ENCODE data around the gene NECTIN4. TPM values are rescaled to one million over a fixed set of nuclear protein-coding genes. Genes with fewer than 3 reads are reported as not detected.
A peak's percentile ranks its signal among the peaks of the same experiment; 100 is the strongest.
"Not testable (repeated sequence)": the region's sequence is repeated elsewhere in the genome, so short reads cannot be mapped to it uniquely, and the experiment has no call there.

Gene NECTIN4
- total RNA-seq, 1 experiment from 2014 or later, result 0.21 TPM

- DNase-seq (ENCODE audit: low read depth, low spot score); in situ Hi-C loops (cut with HindIII; ENCODE audit: low pct_unique_long_range_greater_than_20kb, low sequenced_read_pairs): not testable (repeated sequence)
These were observed 26.6 kb upstream of the NECTIN4 start for GRCh38 chr1:161115961-161116360.

DNA sequence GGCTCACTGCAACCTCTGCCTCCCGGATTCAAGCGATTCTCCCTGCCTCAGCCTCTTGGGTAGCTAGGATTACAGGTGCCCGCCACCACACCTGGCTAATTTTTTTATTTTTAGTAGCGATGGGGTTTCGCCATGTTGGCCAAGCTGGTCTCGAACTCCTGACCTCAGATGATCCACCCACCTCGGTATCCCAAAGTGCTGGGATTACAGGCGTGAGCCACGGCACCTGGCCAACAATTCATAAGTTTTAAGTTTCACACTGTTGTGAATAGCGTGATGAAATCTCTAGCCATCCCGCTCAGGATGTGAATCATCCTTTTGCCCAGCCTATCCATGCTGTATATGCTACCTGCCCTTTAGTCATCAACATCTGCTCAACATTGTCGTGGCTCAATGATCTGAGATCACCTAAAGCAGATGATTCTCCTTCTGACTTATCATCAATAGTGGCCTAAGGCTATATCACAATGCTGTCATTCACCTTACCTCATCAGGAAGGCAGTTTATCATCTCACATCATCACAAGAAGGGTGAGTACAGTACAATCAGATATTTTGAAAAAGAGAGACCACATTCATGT, 25.9 kb upstream of the NECTIN4 start:
- in situ Hi-C loops (cut with HindIII; ENCODE audit: low pct_unique_long_range_greater_than_20kb, low sequenced_read_pairs), result no loop called here
- peak; percentile 28 for DNase-seq (ENCODE audit: low read depth, low spot score)

GRCh38 chr1:161114556-161114955, 25.2 kb upstream of the NECTIN4 start:
- in situ Hi-C loops (cut with HindIII; ENCODE audit: low pct_unique_long_range_greater_than_20kb, low sequenced_read_pairs), result no loop called here

GRCh38 chr1:161113915-161114314, 24.6 kb upstream of the NECTIN4 start:
- in situ Hi-C loops (cut with HindIII; ENCODE audit: low pct_unique_long_range_greater_than_20kb, low sequenced_read_pairs), result no loop called here
- DNase-seq (ENCODE audit: low read depth, low spot score), result no peak

More at GRCh38 chr1:161114556-161114955, 25.2 kb upstream of the NECTIN4 start:
- no peak for DNase-seq (ENCODE audit: low read depth, low spot score)

GRCh38 chr1:161111527-161111926, 22.2 kb upstream of the NECTIN4 start:
- in situ Hi-C loops (cut with HindIII; ENCODE audit: low pct_unique_long_range_greater_than_20kb, low sequenced_read_pairs), result no loop called here
- DNase-seq (ENCODE audit: low read depth, low spot score), result no peak

GRCh38 chr1:161111117-161111516, 21.8 kb upstream of the NECTIN4 start:
- DNase-seq (ENCODE audit: low read depth, low spot score), result no peak
- in situ Hi-C loops (cut with HindIII; ENCODE audit: low pct_unique_long_range_greater_than_20kb, low sequenced_read_pairs), result no loop called here

DNA sequence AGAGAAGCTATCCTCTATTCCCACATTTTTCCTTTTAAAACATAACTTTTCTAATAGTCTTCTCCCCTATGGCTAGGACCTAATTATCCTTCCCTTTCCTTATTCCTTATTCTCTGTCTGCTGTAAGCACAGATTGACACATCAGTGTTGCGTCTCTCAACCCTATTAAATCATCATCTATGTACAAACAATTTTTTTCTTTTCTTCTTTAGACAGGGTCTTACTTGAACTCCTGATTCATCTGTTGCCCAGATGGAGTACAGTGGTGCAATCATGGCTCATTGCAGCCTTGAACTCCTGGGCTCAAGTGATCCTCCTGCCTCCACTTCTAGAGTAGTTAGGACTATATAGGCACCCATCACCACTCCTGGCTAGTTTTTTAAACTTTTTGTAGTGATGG, 17.1 kb upstream of the NECTIN4 start:
- in situ Hi-C loops (cut with HindIII; ENCODE audit: low pct_unique_long_range_greater_than_20kb, low sequenced_read_pairs), result no loop called here
- DNase-seq (ENCODE audit: low read depth, low spot score), result no peak

DNA sequence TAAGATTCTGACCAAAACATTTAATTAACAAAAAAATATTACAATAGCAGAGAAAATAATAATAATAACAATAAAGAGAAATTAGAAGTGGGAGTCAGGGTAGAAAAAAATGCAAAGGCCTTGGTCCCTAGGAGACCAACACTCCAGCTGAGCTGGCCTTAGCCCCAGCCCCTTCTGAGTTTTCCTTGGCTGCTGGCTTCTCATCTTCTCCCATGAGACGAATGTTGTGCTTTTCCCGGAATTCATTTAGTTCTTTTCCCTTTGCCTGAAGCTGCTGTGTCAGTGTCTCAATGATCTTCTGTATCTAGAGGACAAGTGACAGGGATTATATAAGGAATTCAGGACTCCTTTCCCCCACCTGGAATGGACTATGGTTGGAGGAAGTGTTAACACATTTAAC, 11.2 kb upstream of the NECTIN4 start:
- in situ Hi-C loops (cut with HindIII; ENCODE audit: low pct_unique_long_range_greater_than_20kb, low sequenced_read_pairs), result no loop called here
- DNase-seq (ENCODE audit: low read depth, low spot score), result no peak

DNA sequence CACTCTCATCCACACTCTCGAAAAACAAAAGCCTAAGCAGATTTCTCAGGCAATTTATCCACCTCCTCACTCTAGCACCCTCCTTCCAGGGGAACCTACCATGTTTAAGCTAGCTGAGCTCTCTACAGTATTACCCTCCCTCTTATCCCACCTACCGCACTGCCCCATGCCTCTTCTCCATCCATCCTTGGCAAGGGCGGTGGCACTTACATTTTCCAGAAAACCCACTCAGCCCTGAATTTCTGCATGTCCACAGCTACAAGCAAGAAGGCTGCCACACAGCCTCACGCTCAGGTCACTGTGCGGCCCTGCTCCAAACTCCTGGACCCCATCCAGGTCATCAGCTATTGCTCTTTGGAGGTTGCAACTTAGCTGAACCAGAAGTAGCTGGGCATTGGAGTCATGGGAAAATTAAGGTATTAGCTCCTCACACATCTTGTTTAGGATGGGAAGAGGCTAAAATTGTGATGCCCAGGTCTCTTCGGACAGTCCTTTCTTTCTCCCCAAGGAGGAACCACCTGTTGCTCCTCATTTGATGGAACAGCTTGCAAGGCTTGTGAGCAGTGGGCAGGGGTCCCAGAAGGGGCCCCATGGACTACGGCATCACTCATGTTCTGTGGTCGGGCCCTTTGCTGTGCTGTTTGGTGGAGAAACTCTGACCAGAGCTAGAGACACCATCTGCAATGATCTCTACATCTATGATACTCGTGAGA, 9.9 kb upstream of the NECTIN4 start:
- in situ Hi-C loops (cut with HindIII; ENCODE audit: low pct_unique_long_range_greater_than_20kb, low sequenced_read_pairs), result no loop called here
- no peak for DNase-seq (ENCODE audit: low read depth, low spot score)

DNA sequence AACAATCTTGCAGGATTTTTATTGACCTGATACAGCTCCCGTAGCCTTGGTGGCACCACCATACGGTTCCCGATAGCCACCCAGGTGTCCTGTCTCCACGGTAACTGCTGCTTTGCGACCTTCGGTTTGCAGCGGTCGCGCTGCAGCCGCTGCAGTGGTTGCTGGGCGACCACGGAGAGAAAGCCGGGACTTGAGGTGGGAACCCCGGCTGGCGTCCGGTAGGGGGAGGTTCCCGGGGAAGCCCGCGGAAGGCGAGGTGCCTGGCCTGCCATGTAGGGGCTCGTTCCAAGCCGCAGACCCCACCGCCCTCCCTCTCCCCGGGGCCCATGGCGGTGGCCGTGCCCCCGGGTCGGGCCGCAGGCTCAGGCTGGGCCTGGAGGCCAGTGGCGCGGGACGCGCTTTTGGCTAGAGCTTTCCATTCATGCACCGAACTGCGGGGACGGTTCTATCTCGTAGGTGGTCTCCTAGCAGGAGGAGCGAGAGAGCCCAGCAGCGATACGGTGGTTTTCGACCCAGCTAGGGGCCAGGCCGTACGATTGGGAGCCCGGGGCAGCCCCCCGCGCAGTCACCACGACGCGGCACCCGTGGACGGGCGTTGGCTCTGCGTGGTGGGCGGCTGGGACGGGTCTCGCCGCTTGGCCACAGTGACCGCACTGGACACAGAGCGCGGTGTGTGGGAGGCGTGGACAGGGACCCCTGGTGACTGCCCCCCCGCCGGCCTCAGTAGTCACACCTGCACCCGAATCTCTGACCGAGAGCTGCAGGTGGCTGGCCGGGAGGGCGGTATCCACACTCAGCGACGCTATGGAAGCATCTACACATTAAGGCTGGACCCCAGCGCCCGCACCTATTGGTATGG, 9.1 kb upstream of the NECTIN4 start, which contains the start of gene KLHDC9:
KLHDC9 (plus strand) TSS at position 152 of the 859 bp plus-strand sequence; CDS start at position 327, 175 bp downstream.
- DNase-seq (ENCODE audit: low read depth, low spot score), result no peak
- in situ Hi-C loops (cut with HindIII; ENCODE audit: low pct_unique_long_range_greater_than_20kb, low sequenced_read_pairs), result no loop called here

DNA sequence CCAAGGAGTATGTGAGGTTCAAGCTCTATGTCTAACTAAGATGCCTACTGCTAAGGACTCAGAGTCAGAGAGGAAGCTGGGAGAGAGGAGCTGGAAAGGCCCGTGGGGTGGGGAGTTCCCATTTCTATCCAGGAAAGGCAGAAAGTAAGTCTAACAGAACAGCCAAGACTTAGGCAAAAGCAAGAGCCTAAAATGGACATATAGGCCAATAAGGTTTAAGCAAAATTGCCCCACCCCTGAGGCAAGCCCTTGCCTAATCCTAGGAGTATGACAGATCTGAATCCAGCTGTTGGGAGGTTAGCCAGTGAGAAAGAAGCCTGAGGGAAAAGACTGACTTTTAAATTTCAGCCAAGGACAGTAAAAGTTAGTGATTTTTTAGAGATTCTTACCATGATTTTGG, 7.2 kb upstream of the NECTIN4 start:
- in situ Hi-C loops (cut with HindIII; ENCODE audit: low pct_unique_long_range_greater_than_20kb, low sequenced_read_pairs), result no loop called here
- DNase-seq (ENCODE audit: low read depth, low spot score), result no peak

DNA sequence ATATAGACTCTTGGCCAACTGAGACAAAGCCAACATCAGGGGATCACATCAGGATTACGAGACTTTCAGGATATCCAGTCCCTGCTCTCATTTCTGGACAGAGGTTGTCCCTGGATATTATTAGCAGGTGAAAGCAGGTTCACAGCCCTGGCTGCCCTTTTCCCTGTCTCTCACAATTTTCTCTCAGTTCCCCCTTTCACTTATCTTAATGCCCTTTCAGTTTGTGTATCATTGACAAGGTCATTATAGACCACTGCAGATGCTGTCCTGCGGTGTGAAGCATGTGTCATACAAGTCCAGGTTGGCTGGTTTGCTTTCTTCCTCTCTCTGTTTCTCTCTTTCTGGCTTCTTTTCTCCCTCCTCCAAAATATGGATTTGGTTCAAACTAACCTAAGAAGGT, 6.7 kb upstream of the NECTIN4 start:
- no peak for DNase-seq (ENCODE audit: low read depth, low spot score)
- in situ Hi-C loops (cut with HindIII; ENCODE audit: low pct_unique_long_range_greater_than_20kb, low sequenced_read_pairs), result no loop called here

DNA sequence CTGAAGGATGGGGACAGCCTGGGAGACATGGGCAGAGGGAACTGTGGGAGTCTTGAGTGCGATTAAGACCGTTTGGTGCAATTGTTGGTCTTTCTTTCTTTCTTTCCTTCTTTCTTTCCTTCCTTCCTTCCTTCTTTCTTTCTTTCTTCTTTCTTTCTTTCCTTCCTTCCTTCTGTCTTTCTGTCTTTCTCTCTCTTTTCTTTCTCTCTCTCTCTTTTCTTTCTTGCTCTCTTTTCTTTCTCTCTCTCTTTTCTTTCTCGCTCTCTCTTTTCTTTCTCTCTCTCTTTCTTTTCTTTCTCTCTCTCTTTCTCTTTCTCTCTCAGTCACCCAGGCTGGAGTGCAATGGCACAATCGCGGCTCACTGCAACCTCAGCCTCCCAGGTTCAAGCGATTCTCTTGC, 5.9 kb upstream of the NECTIN4 start:
- in situ Hi-C loops (cut with HindIII; ENCODE audit: low pct_unique_long_range_greater_than_20kb, low sequenced_read_pairs), result no loop called here
- DNase-seq (ENCODE audit: low read depth, low spot score), result no peak

DNA sequence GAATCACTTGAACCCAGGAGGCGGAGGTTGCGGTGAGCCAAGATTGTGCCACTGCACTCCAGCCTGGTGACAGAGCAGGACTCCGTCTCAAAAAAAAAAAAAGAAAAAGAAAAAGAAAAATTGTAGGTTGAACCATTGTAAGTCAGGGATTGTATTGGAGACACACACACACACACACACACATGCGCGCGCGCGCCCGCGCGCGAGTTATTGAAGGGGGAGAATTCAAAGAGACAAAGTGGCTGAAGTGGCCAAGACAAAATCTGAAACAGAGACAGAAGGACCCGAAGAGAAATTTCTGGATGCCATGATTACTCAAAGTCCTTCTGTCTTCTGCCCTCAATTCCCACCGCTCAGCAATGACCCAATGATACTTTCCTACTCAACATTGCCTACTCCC, 5.1 kb upstream of the NECTIN4 start:
- no peak for DNase-seq (ENCODE audit: low read depth, low spot score)
- in situ Hi-C loops (cut with HindIII; ENCODE audit: low pct_unique_long_range_greater_than_20kb, low sequenced_read_pairs), result no loop called here

DNA sequence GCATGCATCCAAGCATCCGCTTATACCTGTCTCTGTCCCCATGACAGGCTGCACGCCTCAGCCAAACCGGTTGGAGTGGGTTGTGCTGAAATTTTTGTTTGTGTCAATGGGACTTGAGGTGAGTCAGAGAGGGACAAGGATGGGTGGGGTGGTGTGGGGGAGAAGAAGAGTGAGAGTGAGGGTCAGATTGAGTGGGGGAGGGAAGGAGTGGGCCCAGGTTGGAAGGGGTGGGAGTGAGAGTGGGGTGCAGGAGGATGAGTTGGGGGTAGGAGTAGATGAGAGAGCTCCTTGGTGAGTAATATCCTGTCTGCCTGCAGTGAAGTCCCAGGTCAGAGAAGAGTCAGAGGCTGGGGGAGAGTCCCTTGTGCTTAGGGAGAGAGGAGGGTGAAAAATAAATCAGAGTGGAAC, 3.3 kb upstream of the NECTIN4 start:
- DNase-seq (ENCODE audit: low read depth, low spot score), result no peak
- in situ Hi-C loops (cut with HindIII; ENCODE audit: low pct_unique_long_range_greater_than_20kb, low sequenced_read_pairs), result no loop called here

DNA sequence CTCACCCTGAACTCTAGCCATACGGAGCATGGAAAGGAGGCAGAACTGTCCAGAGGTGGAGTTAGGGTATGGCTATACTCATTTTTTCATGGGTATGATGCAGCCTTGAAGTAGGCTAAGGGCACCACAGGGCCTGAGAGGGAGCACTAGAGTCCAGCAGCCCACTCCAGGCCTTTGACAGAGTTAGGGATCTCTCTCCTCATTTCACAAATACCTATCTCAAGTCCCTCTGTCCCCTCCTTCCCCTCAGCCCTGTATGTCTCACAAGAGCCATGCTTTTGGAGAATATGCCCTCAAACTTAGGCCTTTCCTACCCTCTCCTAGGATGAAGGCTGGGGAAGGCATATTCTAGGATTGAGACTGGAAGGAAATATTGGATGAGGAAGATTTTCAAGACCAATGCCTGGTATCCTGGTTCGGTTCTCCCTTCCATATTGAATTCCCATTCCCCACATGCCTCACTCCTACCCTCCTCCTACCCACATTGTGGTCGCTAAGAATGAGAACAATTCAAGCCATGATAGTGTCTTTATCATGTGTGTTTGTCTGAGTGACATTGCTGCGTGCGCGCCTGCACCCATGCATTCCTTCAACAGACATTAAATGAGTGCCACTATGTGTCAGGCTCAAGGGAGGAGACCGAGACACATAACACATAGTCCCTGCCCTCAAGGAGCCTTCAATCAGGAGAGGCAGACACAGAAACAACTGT, 2.6 kb upstream of the NECTIN4 start:
- in situ Hi-C loops (cut with HindIII; ENCODE audit: low pct_unique_long_range_greater_than_20kb, low sequenced_read_pairs), result no loop called here
- no peak for DNase-seq (ENCODE audit: low read depth, low spot score)

DNA sequence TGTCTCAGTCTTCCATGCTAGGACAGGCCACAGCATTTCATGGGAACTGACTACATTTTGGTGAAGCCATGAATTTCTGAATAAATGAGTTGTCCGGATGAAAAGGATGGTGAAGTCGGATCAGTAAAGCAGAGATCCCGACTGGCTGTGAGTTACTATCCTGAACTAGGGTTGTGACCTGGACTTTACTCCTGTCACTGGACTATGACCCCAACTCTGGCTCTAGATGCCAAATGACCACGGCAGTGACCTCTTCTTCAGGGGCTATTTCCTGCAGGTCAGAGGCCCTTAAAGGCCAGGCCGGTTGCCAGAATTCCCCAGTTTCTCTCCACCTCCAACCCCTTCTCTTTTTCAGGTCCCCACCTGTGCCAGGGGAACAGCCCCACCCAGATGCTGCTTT, 1.7 kb upstream of the NECTIN4 start:
- DNase-seq (ENCODE audit: low read depth, low spot score), result no peak
- in situ Hi-C loops (cut with HindIII; ENCODE audit: low pct_unique_long_range_greater_than_20kb, low sequenced_read_pairs), result no loop called here

DNA sequence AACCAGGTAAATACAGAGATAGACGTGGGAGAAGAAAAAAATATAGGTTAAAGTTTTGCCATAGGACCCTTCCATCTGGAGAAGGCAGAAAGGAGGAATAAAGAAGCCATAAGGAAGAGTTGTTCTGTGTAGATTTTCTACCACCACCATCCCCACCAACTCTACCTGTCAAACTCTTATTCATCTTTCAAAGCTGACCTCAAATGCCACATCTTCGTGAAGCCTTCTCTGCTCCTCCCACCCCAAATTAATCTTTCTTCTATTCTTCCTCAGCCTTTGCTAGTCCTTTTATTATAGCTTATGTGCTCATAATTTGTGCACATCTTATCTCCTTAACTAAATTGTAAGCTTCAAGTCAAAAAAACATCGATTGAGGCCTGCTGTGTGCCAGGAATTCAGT, 1.3 kb upstream of the NECTIN4 start:
- no peak for DNase-seq (ENCODE audit: low read depth, low spot score)
- in situ Hi-C loops (cut with HindIII; ENCODE audit: low pct_unique_long_range_greater_than_20kb, low sequenced_read_pairs), result no loop called here
